EH (cell line): ENCODE results near the gene TMEM117.
A peak's percentile ranks its signal among the peaks of the same experiment; 100 is the strongest.
"Not testable (repeated sequence)": the region's sequence is repeated elsewhere in the genome, so short reads cannot be mapped to it uniquely, and the experiment has no call there.

Experiments used
- DNase-seq: peaks from one replicate; pipeline ENCODE4 v3.0.0-alpha.2; 2015; ENCODE audit warnings: low read depth

Gene TMEM117

DNA sequence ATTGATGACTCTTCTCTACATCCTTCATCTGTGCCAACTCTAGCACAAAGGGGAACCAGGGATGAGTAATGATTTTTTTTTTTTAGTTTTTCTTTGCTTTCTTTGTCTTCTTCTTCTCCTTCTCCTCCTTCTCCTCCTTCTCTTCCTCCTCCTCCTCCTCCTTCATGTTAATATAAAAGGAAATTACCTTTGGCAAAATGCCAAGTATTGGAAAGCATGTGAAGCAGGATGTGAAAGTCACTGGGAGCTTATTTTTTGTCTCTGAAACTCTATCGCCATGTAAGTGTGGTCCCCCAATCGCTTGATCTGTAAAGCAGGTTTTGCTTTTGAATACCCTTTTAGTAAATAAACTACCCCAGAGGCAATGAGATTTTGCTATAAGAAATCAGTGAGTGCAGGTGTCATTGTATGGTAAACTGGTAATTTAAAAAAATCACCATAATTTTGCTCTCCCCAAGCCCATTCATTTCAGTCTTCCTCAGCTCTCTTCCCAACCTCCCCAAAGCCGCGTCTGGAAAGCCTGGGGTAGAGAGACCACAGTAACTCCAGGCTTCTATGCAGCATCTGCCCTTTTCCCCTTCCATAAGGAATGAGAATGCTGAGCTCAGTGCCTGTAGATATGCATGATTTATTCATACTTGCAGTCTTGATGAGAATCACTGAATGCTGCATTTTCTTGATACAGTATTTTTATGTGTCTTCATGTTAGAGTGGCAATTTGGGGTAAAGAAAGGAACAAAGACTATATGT lies 388.7 kb downstream of the TMEM117 start:
- DNase-seq = peak; percentile 0

GRCh38 chr12:44225149-44225510 lies 389.2 kb downstream of the TMEM117 start:
- DNase-seq = no peak

GRCh38 chr12:44227616-44228015 lies 391.7 kb downstream of the TMEM117 start:
- DNase-seq = peak; percentile 0

DNA sequence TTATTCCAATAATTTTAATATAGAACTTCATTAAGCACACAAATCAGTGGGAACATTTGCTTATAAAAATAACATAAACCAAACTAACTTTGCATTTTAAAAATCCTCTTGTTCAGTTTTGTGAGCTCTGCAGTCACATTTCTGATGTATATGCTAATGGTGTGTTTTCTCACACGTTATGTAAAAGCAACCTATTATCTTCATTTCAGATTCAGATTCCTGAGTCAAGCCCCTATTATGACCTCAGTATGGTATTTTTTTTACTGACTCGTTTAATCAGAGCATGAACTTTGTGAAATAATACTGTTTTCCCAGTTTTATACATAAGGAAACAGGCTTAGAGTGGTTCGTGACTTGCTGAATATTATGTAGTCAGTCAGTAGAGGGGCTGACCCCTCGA lies 394.0 kb downstream of the TMEM117 start:
- no peak for DNase-seq

GRCh38 chr12:44235674-44236073 lies 399.8 kb downstream of the TMEM117 start:
- no peak for DNase-seq

DNA sequence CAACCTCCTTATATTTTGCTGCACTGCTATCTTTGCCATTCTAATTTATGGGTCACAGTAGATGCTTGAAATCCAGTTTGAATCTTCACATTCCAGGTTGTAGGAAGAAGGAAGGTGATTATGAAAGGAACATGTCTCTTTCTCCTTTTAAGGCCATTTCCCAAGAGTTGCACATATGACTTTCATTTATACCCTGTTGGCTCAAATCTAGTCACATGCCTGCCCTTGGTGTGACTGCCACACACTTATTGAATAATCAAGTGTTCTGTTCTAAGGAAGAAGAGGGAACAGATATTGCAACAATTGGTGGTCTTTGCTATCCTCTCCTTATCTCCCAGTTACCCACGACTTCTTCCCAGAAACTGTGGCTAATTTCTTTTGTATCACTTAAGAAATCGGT lies 404.3 kb downstream of the TMEM117 start:
- peak; percentile 0 for DNase-seq

- DNase-seq = no peak
Observed at GRCh38 chr12:44245932-44246331, 410.1 kb downstream of the TMEM117 start.

DNA sequence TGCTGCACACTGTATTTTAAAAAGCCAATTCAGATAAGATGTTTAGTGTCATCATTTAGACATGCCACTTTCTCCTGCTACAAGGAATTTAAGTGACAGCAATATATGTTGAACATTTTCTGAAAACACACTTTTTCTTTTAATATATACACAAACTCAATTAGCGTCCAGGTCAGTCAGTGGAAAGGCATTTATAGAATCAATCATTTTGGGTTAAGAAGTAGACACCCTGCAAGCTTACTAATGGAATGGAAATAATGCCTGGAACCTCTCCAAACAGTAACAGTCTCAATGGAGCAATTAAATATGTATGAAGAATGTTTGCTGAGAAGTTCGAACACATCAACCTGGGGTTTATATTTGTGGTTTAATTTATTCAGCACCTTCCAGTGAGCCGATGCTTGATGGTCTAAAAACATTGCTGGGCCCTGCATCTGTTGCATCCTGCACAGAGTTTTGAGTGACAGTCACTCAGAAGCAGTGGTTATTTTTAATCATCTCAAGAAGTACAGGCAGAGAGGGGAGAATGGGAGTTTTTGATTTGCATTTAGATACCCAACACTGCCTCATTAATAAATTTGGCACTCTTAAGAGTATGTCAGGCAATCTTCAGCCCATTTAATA lies 410.7 kb downstream of the TMEM117 start:
- peak; percentile 0 for DNase-seq

DNA sequence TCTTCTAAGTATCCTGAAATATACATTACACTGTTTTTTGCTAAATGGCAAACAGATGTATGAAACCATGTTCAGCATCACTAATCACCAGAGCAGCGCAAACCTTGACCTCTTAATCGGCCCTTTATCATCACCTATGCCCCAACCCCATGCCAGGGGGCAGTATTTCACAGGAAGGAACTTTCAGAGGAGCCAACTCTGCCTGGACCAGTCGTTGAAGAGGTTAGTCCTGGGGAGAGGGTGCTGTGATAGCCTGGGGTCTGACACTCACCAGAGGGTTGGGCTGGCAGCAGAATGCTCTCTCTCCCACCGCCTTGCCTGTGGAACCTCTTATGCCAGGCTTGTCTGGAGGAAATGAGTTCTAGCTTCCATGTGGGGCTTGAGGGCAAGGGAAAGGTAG lies 411.7 kb downstream of the TMEM117 start:
- DNase-seq = no peak

- no peak for DNase-seq
Observed at GRCh38 chr12:44248436-44248835, 412.6 kb downstream of the TMEM117 start.

DNA sequence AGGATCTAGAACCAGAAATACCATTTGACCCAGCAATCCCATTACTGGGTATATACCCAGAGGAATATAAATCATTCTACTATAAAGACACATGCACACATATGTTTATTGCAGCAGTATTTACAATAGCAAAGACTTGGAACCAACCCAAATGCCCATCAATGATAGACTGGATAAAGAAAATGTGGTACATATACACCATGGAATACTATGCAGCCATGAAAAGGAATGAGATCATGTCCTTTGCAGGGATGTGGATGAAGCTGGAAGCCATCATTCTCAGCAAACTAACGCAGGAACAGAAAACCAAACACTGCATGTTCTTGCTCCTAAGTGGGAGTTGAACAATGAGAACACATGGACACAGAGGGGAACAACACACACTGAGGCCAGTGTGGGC lies 414.6 kb downstream of the TMEM117 start:
- DNase-seq = not testable (repeated sequence)

- DNase-seq = no peak
Observed at GRCh38 chr12:44253338-44253856, 417.5 kb downstream of the TMEM117 start.

DNA sequence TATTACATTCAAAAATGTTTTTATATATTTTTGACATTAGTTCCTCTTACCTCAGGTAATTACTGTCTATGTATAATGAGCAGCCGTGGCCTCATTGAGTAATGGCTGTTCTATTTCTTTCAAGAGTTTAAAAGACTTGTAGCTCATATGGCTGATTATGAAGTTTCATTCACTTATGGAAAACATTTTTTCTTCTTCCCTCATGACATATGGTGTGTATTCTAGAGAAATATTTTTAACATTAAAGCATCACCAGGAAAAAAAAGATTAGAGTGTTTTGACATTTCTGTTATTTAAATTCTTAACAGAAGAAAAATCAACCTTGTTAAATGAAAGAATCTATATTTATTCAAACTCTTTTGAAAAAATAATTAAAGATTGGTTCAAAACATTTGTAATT lies 422.4 kb downstream of the TMEM117 start:
- DNase-seq = no peak

GRCh38 chr12:44259890-44260289 lies 424.0 kb downstream of the TMEM117 start:
- no peak for DNase-seq

- no peak for DNase-seq
Observed at GRCh38 chr12:44260581-44260980, 424.7 kb downstream of the TMEM117 start.

DNA sequence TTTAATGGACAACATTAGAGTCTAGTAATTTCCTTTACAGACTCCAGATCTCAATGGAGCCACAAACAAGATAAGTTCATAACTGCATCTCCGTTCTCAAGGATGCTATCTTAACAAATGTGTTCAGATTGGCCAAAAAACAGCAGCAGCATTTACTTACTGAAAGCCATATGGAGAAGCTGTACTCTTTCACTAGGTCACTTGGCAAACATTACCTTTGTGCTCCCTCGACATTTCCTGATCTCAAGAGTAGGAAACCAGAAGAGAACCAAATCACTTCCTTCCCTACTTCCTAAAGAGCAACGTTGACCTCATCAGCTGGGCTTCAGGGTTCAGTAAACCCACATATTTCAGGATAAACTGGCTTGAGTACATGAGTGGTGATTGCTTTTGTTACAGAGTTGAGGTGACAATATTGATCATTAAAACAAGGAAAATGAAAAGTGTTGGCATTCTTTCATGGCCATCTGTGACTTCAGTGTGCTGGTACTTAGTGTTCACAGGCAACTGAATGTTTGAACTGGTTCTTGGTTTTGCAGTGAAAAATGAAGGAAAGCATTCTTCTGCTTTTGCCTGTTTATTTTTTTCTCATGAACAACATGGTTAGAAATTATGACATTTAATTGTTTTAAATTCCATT lies 449.6 kb downstream of the TMEM117 start:
- DNase-seq = no peak

GRCh38 chr12:44286336-44286735 lies 450.5 kb downstream of the TMEM117 start:
- DNase-seq = peak; percentile 31

DNA sequence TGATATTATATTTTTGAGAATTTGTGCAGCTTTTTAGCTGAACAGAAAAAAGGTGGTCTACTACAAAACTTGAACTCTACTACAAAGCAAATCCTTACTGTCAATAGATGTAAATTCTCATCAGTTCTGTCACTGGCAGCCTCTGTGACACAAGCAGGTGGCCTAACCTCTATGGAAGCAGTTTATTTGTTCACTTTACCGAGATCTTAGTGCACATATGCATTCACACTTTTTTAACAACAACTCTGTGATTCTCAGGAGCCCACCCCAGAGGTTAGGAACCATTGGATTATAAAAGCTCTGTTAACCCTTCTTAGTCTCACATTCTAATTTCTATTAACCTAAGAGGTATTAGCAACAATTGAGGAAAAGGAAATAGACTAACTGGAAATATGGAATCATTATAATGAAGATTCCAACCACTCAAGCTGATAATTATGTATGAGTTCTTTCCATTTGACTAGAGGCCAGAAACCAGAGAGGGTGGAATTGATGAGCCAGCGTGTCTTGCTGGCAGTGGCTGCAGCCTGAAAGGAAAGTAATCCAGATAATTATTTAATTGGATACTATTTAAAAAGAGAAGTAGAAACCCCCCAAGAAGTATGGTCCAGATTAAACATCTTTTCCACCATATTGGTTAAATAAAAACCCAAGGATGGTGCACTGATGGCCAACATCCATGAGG lies 451.1 kb downstream of the TMEM117 start:
- DNase-seq = no peak

DNA sequence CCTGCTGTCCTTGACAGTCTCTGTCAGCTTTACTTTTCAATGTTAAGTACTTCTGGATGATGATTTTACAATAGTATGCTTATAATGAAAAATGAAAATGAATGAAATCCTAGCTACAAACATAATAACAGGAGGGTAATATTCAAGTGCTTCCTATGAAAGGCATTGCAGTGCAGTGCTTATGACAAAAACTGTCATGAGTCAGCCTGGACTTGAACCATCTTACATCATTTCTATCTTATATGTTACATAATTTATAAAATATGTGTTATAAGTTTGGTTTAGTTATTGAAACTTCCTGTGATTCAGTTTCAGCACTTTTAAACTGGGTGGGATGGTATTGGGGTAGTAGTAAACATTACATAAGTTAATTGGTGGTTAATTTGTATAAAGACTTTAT lies 451.7 kb downstream of the TMEM117 start:
- DNase-seq = peak; percentile 5

- DNase-seq = no peak
Observed at GRCh38 chr12:44294649-44295048, 458.8 kb downstream of the TMEM117 start.

GRCh38 chr12:44295958-44296623 lies 460.2 kb downstream of the TMEM117 start:
- DNase-seq = no peak

DNA sequence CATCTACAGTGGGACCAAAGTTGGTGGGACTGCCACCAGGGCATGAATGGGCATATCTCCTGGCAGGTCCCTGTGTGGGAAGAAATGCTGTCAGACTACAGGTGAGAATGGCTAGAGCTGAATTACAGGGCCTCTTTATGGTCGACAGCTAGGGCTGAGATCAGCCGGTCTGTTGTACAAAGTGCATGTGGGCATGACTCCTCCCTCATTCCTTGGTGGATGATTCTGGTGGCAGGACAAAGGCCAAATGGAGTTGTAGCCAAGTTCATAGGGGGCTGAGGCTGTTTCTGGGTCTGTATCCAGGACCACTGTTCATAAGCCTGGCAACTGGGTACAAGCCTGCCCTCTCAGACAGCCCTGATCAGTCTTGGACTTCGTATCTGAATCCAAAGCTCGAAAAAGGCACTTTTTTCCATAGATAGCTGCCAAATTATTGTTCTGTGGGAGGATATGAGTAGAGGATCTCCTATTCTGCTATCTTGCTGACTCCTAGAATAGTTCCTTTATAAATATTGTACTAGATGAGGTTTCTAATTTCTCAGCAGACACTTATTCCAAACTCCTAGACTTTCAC lies 460.8 kb downstream of the TMEM117 start:
- DNase-seq = no peak
